ENCODE data around the gene LRBA. TPM values are rescaled to one million over a fixed set of nuclear protein-coding genes. Genes with fewer than 3 reads are reported as not detected.

Gene LRBA
- total and polyA plus RNA-seq, 2 donors (not counting 1 experiment from before 2014, with no cell fraction given): 16.4 to 36.7 TPM

- H3K36me3 ChIP-seq (ENCODE audit: control insufficient read depth, insufficient read depth, low read length): no peaks in the 10 kb centered on the region
- no peaks in the 10 kb centered on the region for H3K9me3 ChIP-seq (ENCODE audit: control insufficient read depth, insufficient read depth, low read depth, low read length)
- H3K4me1 ChIP-seq (ENCODE audit: control insufficient read depth, extremely low read depth, insufficient read depth, low read length): no peaks in the 10 kb centered on the region
- H3K27ac ChIP-seq (ENCODE audit: insufficient read depth, low read length): no peak overlapping the region
- no peak overlapping the region for H3K4me3 ChIP-seq (replicated peaks in 1 of 4; ENCODE audit: control extremely low read depth in 1 of 4, insufficient read depth in 1 of 4, low read depth in 3 of 4, low read length in 4 of 4)
- no peaks in the 10 kb centered on the region for H3K27me3 ChIP-seq (ENCODE audit: control insufficient read depth, insufficient read depth, low read length)
- H3K9ac ChIP-seq (ENCODE audit: insufficient read depth, low read length): no peak overlapping the region
- TF ChIP-seq EZH2 (IDR thresholded peaks at IDR 0.05; ENCODE audit: low read length, missing control alignments): no peak
- TF ChIP-seq, protein P1, sequence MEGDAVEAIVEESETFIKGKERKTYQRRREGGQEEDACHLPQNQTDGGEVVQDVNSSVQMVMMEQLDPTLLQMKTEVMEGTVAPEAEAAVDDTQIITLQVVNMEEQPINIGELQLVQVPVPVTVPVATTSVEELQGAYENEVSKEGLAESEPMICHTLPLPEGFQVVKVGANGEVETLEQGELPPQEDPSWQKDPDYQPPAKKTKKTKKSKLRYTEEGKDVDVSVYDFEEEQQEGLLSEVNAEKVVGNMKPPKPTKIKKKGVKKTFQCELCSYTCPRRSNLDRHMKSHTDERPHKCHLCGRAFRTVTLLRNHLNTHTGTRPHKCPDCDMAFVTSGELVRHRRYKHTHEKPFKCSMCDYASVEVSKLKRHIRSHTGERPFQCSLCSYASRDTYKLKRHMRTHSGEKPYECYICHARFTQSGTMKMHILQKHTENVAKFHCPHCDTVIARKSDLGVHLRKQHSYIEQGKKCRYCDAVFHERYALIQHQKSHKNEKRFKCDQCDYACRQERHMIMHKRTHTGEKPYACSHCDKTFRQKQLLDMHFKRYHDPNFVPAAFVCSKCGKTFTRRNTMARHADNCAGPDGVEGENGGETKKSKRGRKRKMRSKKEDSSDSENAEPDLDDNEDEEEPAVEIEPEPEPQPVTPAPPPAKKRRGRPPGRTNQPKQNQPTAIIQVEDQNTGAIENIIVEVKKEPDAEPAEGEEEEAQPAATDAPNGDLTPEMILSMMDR (conservative IDR thresholded peaks at IDR 0.05 in 1 of 2, IDR thresholded peaks at IDR 0.05 in 1 of 2; ENCODE audit: low read depth in 1 of 2, low read length in 2 of 2): no peak
- no peak overlapping the region for H2AFZ ChIP-seq (ENCODE audit: low read length)
- H3K4me2 ChIP-seq (ENCODE audit: extremely low read depth, insufficient read depth, low read length): no peak overlapping the region
- no peaks in the 10 kb centered on the region for H3K79me2 ChIP-seq (ENCODE audit: control insufficient read depth, insufficient read depth, low read length)
- H4K20me1 ChIP-seq (ENCODE audit: control insufficient read depth, extremely low read depth, insufficient read depth, low read length): no peaks in the 10 kb centered on the region
- DNase-seq (ENCODE audit: low read depth in 2 of 2): no peak
These were observed 40.3 kb downstream of the LRBA start for GRCh38 chr4:150974750-150975149.

- no peak for DNase-seq (ENCODE audit: low read depth in 2 of 2)
These were observed 40.8 kb downstream of the LRBA start for GRCh38 chr4:150974252-150974640.

DNA sequence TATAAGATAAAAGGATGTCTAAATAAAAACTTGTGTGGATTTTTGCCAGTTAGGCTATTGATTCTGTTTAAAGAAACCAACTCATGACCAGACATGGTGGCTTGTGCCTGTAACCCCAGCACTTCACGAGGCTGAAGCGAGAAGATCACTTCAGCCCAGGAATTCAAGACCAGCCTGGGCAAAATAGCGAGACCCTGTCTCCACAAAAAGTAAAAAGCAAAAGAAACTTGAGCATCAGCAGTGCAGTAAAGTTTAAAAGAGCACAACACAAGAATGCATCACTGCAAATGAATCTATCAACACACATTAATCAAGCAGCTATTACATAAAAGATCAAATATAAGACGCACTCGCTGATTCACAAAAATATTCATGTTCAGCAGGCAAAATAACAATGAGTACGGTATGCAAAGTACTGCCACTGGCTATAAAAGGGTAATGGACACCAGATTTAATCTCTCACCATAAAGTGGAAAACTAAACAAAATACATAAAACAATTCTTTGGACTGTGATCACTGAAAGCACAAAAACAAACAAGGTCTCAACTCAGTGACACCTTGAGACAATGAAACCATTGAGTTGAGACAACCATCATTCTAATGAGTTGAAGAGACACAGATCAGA lies 41.3 kb downstream of the LRBA start:
- no peak overlapping the region for H3K27ac ChIP-seq (ENCODE audit: insufficient read depth, low read length)
- DNase-seq (ENCODE audit: low read depth in 2 of 2): peak in 1 of 2 donors; percentile 16
- no peak overlapping the region for H3K9ac ChIP-seq (ENCODE audit: insufficient read depth, low read length)
- H3K36me3 ChIP-seq (ENCODE audit: control insufficient read depth, insufficient read depth, low read length): no peaks in the 10 kb centered on the region
- H4K20me1 ChIP-seq (ENCODE audit: control insufficient read depth, extremely low read depth, insufficient read depth, low read length): no peaks in the 10 kb centered on the region
- no peak overlapping the region for H3K4me3 ChIP-seq (replicated peaks in 1 of 4; ENCODE audit: control extremely low read depth in 1 of 4, insufficient read depth in 1 of 4, low read depth in 3 of 4, low read length in 4 of 4)
- no peaks in the 10 kb centered on the region for H3K27me3 ChIP-seq (ENCODE audit: control insufficient read depth, insufficient read depth, low read length)
- no peak overlapping the region for H3K4me2 ChIP-seq (ENCODE audit: extremely low read depth, insufficient read depth, low read length)
- no peaks in the 10 kb centered on the region for H3K79me2 ChIP-seq (ENCODE audit: control insufficient read depth, insufficient read depth, low read length)
- no peaks in the 10 kb centered on the region for H3K9me3 ChIP-seq (ENCODE audit: control insufficient read depth, insufficient read depth, low read depth, low read length)
- no peak overlapping the region for H2AFZ ChIP-seq (ENCODE audit: low read length)
- no peaks in the 10 kb centered on the region for H3K4me1 ChIP-seq (ENCODE audit: control insufficient read depth, extremely low read depth, insufficient read depth, low read length)
- TF ChIP-seq EZH2 (IDR thresholded peaks at IDR 0.05; ENCODE audit: low read length, missing control alignments): no peak
- TF ChIP-seq, protein P1 (conservative IDR thresholded peaks at IDR 0.05 in 1 of 2, IDR thresholded peaks at IDR 0.05 in 1 of 2; ENCODE audit: low read depth in 1 of 2, low read length in 2 of 2): no peak

More at GRCh38 chr4:150974252-150974640, 40.8 kb downstream of the LRBA start:
- no peak overlapping the region for H3K4me2 ChIP-seq (ENCODE audit: extremely low read depth, insufficient read depth, low read length)
- no peaks in the 10 kb centered on the region for H3K27me3 ChIP-seq (ENCODE audit: control insufficient read depth, insufficient read depth, low read length)
- no peaks in the 10 kb centered on the region for H3K9me3 ChIP-seq (ENCODE audit: control insufficient read depth, insufficient read depth, low read depth, low read length)
- no peaks in the 10 kb centered on the region for H3K36me3 ChIP-seq (ENCODE audit: control insufficient read depth, insufficient read depth, low read length)
- no peak overlapping the region for H2AFZ ChIP-seq (ENCODE audit: low read length)
- no peak overlapping the region for H3K9ac ChIP-seq (ENCODE audit: insufficient read depth, low read length)
- H3K4me1 ChIP-seq (ENCODE audit: control insufficient read depth, extremely low read depth, insufficient read depth, low read length): no peaks in the 10 kb centered on the region
- TF ChIP-seq EZH2 (IDR thresholded peaks at IDR 0.05; ENCODE audit: low read length, missing control alignments): no peak
- TF ChIP-seq, protein P1 (conservative IDR thresholded peaks at IDR 0.05 in 1 of 2, IDR thresholded peaks at IDR 0.05 in 1 of 2; ENCODE audit: low read depth in 1 of 2, low read length in 2 of 2): no peak
- no peak overlapping the region for H3K27ac ChIP-seq (ENCODE audit: insufficient read depth, low read length)
- H4K20me1 ChIP-seq (ENCODE audit: control insufficient read depth, extremely low read depth, insufficient read depth, low read length): no peaks in the 10 kb centered on the region
- no peaks in the 10 kb centered on the region for H3K79me2 ChIP-seq (ENCODE audit: control insufficient read depth, insufficient read depth, low read length)
- H3K4me3 ChIP-seq (replicated peaks in 1 of 4; ENCODE audit: control extremely low read depth in 1 of 4, insufficient read depth in 1 of 4, low read depth in 3 of 4, low read length in 4 of 4): no peak overlapping the region

Data from fibroblast of lung (primary cell).